Central memory CD8-positive, alpha-beta T cell (primary cell): ENCODE measurements around the gene UGT1A5.
"Not testable (repeated sequence)": the region's sequence is repeated elsewhere in the genome, so short reads cannot be mapped to it uniquely, and the experiment has no call there.

Experiments
- ATAC-seq: fragments of 150-1000 bp; cut with Tn5 transposase; replicated peaks from 2 replicates; pipeline ENCODE4 v1.10.0; 2022; ENCODE audit warnings: mild to moderate bottlenecking, moderate FRiP score, moderate number of reproducible peaks; ENCODE audit not compliant: poor library complexity, severe bottlenecking; ENCODE audit errors: extremely low read depth
- DNase-seq, 2 donors: peaks; one replicate each; pipeline ENCODE4 v3.0.0; 2021; ENCODE audit warnings: low spot score in 2 of 2
- H3K27ac Mint-ChIP-seq: one replicate; pipeline ENCODE4 v1.8.0; 2022; ENCODE audit warnings: low read depth, mild to moderate bottlenecking, moderate library complexity, mixed read lengths
- H3K27me3 Mint-ChIP-seq: one replicate; pipeline ENCODE4 v1.8.0; 2022; ENCODE audit warnings: mixed read lengths
- H3K36me3 Mint-ChIP-seq: one replicate; pipeline ENCODE4 v1.8.0; 2022; ENCODE audit warnings: mild to moderate bottlenecking, moderate library complexity, mixed read lengths; ENCODE audit not compliant: insufficient read depth
- H3K4me1 Mint-ChIP-seq: one replicate; pipeline ENCODE4 v1.8.0; 2022; ENCODE audit warnings: mixed read lengths
- H3K4me3 Mint-ChIP-seq: one replicate; pipeline ENCODE4 v1.8.0; 2022; ENCODE audit warnings: mild to moderate bottlenecking, moderate library complexity, mixed read lengths
- H3K9me3 Mint-ChIP-seq: one replicate; pipeline ENCODE4 v1.8.0; 2022; ENCODE audit warnings: mixed read lengths

UGT1A5 gene

DNA sequence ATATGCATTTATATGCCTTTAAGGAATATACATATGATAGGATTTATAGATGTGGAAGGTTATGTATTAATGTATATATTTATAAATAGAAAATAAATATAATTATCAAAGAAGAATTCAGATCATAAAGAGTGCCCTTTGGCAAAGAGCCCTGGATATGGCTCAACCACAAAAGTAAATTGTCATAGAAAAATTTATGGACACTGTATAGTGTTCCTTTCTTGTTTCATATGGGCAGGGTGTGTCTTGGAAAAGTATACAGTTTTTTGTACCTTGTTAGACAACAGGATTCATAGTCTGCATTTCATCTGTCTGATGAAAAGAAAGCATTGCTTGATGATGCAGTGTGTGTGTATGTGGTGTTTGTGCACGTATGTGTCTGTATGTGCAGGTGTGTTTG lies 28.1 kb upstream of the UGT1A5 start:
- peaks cover 41% of the 10 kb centered on the region for H3K27me3 Mint-ChIP-seq
- H3K4me3 Mint-ChIP-seq, result no peak overlapping the region
- ATAC-seq, result no peak
- DNase-seq, result no peak
- no peaks in the 10 kb centered on the region for H3K9me3 Mint-ChIP-seq
- H3K4me1 Mint-ChIP-seq, result no peaks in the 10 kb centered on the region
- H3K27ac Mint-ChIP-seq, result no peak overlapping the region
- H3K36me3 Mint-ChIP-seq, result no peaks in the 10 kb centered on the region

DNA sequence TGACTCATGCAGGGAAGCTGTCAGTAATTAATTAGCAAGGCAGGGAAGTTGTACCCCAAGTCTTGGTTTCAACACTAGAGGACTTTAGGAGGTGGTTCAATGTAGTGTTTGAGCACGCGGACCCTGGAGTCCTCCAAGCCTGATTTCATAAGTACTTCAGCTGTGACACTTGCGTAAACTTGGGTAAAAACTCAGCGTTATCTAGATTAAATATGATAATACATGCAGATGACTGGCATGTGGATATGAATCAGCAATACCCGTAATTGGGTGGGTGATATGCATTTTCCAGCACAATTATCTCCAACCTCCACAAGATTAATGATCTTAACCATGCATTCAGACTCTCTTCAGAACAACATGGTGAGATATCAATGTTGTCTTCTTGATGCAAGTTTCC lies 25.8 kb upstream of the UGT1A5 start:
- ATAC-seq (no peak), DNase-seq (no peak)
- no peak overlapping the region for H3K27ac Mint-ChIP-seq
- no peaks in the 10 kb centered on the region for H3K36me3 Mint-ChIP-seq
- H3K27me3 Mint-ChIP-seq, result peaks cover 48% of the 10 kb centered on the region
- no peaks in the 10 kb centered on the region for H3K4me1 Mint-ChIP-seq
- no peaks in the 10 kb centered on the region for H3K9me3 Mint-ChIP-seq
- H3K4me3 Mint-ChIP-seq, result no peak overlapping the region

DNA sequence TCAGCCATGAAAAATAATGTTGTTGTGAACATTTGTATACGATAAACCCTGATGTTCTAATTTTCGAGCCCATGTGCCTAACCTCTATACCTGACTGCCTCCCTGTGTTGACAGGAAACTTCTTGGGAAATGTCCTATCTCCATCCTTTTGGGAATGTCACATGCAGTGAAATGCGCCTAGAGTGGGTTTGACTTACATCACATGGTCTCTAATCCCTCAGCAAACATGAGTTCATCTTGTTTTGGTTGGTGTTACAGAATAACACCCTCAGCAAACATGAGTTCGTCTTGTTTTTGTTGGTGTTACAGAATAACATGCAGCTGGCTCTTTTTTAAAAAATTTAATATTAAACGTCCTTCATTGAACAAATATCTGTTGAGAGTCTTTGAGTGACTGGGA lies 24.4 kb upstream of the UGT1A5 start:
- ATAC-seq, result no peak
- Mint-ChIP-seq H3K27me3 (peaks cover 48% of the 10 kb centered on the region), H3K36me3 (no peaks in the 10 kb centered on the region), H3K4me3 (no peak overlapping the region), H3K4me1 (no peaks in the 10 kb centered on the region), H3K27ac (no peak overlapping the region), H3K9me3 (no peaks in the 10 kb centered on the region)
- no peak for DNase-seq

DNA sequence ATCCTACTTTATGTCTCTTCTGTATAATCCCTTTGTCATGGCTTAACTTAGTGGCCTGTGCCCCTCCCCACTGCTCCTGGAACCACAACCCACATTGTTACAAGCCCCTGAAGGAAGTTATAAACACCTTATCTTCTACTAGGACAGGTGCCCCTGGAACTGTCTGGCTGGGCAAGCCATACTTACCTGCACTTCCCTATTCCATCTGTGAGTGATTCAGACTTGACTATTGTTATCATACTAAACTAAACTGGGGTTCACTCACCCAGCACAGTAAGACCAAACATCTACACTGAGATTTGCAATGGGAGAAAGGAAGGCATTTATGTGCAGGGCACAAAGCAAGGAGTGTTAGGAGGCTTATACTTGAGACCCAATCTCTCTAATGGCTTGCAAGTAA lies 23.7 kb upstream of the UGT1A5 start:
- no peak overlapping the region for H3K4me3 Mint-ChIP-seq
- H3K9me3 Mint-ChIP-seq, result no peaks in the 10 kb centered on the region
- ATAC-seq (no peak), DNase-seq (no peak)
- no peak overlapping the region for H3K27ac Mint-ChIP-seq
- no peaks in the 10 kb centered on the region for H3K4me1 Mint-ChIP-seq
- peaks cover 55% of the 10 kb centered on the region for H3K27me3 Mint-ChIP-seq
- H3K36me3 Mint-ChIP-seq, result no peaks in the 10 kb centered on the region

DNA sequence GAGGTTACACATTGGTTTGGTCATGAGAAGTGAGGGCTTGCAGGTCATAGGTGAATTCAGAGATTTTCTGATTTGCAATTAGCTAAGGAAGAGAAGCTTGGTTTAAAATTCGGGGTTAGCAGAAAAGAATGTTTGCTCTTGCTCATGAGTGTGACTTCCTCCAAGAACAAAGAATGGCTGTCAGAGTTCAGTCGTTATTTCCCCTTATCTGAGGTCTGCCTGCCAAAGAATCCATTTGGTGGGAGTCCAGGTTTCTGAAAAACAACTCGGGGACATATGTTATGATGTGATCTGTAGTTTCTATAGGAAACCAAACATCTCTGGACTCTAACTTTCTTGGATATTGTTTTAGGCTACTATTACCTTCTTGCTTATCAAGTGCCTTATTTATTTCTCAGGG lies 23.2 kb upstream of the UGT1A5 start:
- H3K36me3 Mint-ChIP-seq, result no peaks in the 10 kb centered on the region
- H3K27me3 Mint-ChIP-seq, result peaks cover 55% of the 10 kb centered on the region
- H3K27ac Mint-ChIP-seq, result no peak overlapping the region
- H3K4me1 Mint-ChIP-seq, result no peaks in the 10 kb centered on the region
- H3K9me3 Mint-ChIP-seq, result no peaks in the 10 kb centered on the region
- ATAC-seq (no peak), DNase-seq (no peak)
- H3K4me3 Mint-ChIP-seq, result no peak overlapping the region

DNA sequence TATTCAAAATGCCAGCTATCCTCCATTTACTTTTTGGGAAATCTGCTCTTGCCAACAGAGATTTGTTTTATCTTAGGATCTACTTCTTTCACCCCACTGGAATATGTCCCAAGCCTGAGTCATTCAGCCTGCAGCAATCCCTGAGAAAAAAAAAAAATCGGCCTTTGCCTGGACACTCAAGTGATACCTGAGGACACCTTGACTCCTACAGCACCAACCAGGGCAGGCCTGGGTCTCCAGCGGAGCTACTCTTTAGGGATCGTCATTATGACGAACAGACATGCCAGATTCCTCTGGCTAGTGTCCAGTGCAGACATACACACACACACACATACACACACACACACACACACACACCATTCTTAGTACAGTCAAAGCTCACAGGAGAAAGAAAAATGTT lies 22.3 kb upstream of the UGT1A5 start:
- H3K36me3 Mint-ChIP-seq, result no peaks in the 10 kb centered on the region
- no peaks in the 10 kb centered on the region for H3K4me1 Mint-ChIP-seq
- DNase-seq, result no peak
- H3K9me3 Mint-ChIP-seq, result no peaks in the 10 kb centered on the region
- H3K27ac Mint-ChIP-seq, result no peak overlapping the region
- ATAC-seq, result no peak
- no peak overlapping the region for H3K4me3 Mint-ChIP-seq
- H3K27me3 Mint-ChIP-seq, result peaks cover 62% of the 10 kb centered on the region

DNA sequence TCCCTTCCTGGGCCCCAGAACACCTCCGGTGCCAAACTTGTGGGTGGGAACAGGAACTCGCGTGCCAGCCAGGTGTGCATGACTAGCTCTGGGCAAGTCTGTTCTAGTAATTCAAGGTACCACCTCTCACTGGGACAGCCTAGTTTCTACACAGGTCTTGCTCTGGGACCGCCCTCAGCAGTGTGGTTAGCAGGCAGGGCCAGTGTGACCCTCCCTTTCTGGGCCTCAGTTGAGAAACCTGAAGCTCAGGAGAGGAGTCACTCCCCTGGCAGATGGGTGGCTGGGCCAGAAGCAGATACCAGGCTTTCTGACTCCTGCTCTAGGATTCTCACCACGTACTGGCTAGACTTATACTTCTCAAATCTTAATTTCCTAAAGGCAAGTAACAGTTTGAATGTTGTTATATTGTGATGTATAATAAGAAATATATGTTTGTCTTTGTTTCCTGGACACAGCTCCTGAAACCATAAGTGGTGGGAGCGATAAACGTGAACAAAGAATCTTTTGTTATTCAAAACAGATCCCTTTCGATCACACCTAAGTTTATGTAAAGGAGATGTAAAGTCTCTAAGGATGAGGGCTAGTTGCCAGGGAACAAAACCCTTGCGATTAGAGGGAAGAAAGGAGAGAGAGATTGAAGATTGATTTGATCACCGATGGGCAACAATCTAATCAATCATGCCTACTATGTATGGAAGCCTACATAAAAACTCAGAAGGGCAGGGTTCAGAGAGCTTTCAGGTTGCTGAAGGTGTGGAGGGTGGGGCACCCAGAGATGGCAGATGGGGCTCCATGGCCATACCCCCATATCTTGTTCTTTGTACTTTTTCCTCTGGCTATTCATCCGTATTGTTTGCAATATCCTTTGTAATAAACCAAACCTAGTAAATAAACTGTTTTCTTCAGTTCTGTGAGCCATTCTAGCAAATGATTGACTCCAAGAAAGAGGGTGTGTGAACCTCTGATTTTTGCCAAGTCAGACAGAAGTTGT lies 21.0 kb upstream of the UGT1A5 start:
- Mint-ChIP-seq H3K27me3 (peaks cover 68% of the 10 kb centered on the region), H3K36me3 (no peaks in the 10 kb centered on the region), H3K4me3 (no peak overlapping the region), H3K27ac (no peak overlapping the region), H3K9me3 (no peaks in the 10 kb centered on the region), H3K4me1 (no peaks in the 10 kb centered on the region)
- no peak for ATAC-seq
- DNase-seq, result no peak

DNA sequence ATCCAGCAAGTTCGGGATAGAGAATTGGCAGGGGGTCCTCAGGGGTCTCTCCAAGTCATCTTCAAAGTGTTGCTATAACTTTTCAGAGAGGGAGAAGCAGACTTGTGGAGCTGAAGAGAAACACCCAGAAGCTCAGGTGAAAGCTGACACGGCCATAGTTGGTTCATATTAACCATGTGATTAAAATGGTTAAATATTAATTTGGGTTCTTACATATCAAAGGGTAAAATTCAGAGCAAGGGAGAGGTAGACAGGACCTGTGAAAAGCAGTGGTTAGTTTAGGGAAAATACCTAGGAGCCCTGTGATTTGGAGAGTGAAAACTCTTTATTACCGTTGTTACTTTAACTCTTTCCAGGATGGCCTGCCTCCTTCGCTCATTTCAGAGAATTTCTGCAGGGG lies 20.1 kb upstream of the UGT1A5 start, which contains the start of gene UGT1A6:
Gene UGT1A6, plus strand, starts transcription at position 243 of the 400 bp plus-strand sequence. Its CDS starts 115 bp downstream, at position 358.
- Mint-ChIP-seq H3K27ac (no peak within 1 kb of the TSS), H3K36me3 (no peaks in the 10 kb centered on the region), H3K4me1 (no peaks in the 10 kb centered on the region), H3K9me3 (no peaks in the 10 kb centered on the region), H3K4me3 (no peak within 1 kb of the TSS), H3K27me3 (peaks cover 71% of the 10 kb centered on the region)
- ATAC-seq, result no peak
- DNase-seq, result no peak

DNA sequence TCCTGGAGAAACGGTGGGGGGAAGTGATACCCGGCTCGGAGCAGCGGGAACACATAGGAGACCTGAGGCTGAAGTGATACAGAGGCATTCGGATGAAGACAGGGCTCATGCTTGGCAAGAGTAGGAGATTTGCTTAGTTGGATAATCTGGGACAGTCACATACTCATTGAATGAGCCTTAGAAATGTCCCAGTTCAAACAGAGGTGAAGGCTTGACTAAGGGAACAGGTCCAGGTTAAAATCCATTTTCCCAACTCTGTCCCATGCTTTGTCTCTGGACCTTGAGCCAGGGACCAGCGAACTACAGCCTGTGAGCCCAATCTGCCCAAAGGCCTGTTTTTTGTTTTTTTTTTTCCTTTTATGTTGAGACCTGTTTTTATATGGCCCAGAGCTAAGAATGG lies 18.7 kb upstream of the UGT1A5 start:
- ATAC-seq, result no peak
- H3K27ac Mint-ChIP-seq, result no peak overlapping the region
- H3K9me3 Mint-ChIP-seq, result no peaks in the 10 kb centered on the region
- no peak overlapping the region for H3K4me3 Mint-ChIP-seq
- no peaks in the 10 kb centered on the region for H3K36me3 Mint-ChIP-seq
- H3K27me3 Mint-ChIP-seq, result peaks cover 64% of the 10 kb centered on the region
- no peaks in the 10 kb centered on the region for H3K4me1 Mint-ChIP-seq
- DNase-seq, result no peak

DNA sequence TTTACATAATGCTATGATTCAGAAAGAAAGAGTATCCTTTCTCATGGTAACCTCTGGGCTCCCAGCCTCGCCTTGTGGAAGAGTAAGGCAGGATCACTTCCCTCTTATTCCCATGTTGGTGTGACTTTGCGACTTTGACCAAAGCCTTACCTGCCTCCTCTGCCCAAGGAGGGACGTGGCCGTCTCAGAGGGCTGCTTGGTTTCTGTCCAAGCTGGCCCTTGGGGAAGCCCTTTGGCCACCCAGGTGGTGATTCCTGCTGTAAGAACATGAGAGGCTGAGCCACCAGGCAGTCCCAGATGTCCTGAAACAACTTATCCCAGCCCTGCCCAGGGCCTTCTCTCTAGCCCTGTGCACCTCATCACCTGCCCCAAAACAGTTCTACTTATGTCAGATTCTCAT lies 14.0 kb upstream of the UGT1A5 start:
- Mint-ChIP-seq H3K9me3 (no peaks in the 10 kb centered on the region), H3K4me3 (no peak overlapping the region), H3K27me3 (peaks cover 50% of the 10 kb centered on the region), H3K27ac (no peak overlapping the region), H3K4me1 (no peaks in the 10 kb centered on the region), H3K36me3 (no peaks in the 10 kb centered on the region)
- DNase-seq, result no peak
- ATAC-seq, result no peak

DNA sequence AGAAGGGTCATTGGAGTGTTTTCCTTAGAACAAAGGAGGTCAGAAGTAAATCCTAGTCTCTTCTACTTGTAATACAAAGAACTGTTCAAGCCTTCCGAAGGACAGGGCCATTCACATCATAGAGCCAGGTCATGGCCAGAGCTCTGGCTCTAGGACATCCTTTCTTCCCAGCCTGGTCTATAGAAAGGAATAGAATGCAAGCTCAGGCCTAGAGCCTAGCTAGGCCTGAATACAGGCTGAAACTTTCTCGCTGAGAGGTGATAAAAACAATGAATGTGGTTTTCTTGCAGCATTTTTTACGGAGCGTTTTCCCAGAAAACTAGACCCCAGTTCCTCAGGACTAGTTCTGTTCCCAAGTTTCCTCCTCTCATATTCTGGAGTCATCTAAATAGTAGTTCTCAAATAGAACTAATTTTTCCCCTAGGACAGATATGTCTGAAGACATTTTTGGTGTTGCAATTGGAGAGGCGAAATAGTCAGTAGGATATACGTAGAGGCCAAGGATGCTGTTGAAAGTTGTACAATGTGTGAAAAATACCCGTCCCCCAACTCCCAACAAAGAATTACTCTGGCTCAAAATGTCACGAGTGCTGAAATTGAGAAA lies 13.2 kb upstream of the UGT1A5 start:
- Mint-ChIP-seq H3K4me3 (no peak overlapping the region), H3K27ac (no peak overlapping the region), H3K4me1 (no peaks in the 10 kb centered on the region), H3K36me3 (no peaks in the 10 kb centered on the region), H3K9me3 (peaks cover 6% of the 10 kb centered on the region), H3K27me3 (peaks cover 55% of the 10 kb centered on the region)
- DNase-seq (no peak), ATAC-seq (no peak)

DNA sequence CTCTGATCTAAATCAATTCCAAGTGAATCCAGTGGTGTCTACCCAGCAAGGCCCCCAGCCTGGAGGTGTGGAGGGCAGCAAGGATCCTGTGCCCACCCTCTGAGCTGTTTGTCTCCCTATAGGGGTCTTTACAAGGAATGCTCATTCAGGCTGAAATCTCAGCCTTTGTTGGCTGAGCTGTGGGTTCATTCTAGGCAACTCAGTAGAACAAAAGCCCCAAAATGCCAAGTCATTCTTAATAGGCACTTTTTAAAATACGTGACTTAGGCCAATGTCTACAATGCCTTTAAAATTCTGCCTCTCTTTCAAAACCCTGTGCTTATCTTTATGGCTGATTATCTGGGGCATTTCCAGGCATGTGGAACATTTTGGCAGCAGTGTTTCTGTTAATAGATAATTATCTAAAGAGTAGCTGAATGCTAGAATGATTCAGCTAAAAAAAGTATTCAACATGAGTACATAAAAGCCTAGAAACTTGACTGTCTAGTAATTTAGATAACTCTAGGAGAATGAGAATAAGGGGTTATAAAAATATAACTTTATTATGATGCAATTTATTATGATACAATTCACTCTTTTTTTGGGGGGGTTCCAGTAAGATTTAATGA lies 12.6 kb upstream of the UGT1A5 start:
- Mint-ChIP-seq H3K9me3 (peaks cover 6% of the 10 kb centered on the region), H3K27ac (no peak overlapping the region), H3K4me3 (no peak overlapping the region), H3K27me3 (peaks cover 58% of the 10 kb centered on the region), H3K36me3 (no peaks in the 10 kb centered on the region), H3K4me1 (no peaks in the 10 kb centered on the region)
- no peak for DNase-seq
- ATAC-seq, result no peak

DNA sequence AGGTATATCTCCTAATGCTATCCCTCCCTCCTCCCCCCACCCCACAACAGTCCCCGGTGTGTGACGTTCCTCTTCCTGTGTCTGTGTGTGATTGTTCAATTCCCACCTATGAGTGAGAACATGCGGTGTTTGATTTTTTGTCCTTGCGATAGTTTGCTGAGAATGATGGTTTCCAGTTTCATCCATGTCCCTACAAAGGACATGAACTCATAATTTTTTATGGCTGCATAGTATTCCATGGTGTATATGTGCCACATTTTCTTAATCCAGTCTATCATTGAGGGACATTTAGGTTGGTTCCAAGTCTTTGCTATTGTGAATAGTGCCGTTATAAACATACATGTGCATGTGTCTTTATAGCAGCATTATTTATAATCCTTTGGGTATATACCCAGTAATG lies 11.9 kb upstream of the UGT1A5 start:
- not testable (repeated sequence) for H3K36me3 Mint-ChIP-seq, H3K27ac Mint-ChIP-seq, H3K9me3 Mint-ChIP-seq, H3K4me3 Mint-ChIP-seq, ATAC-seq, H3K4me1 Mint-ChIP-seq, DNase-seq
- H3K27me3 Mint-ChIP-seq, result peaks cover 57% of the 10 kb centered on the region
